GM19043 (cell line): ENCODE results near the gene EHD3.

Experiments
- ATAC-seq: cut with Tn5 transposase; IDR thresholded peaks from one replicate; pipeline ENCODE4 v1.9.1; 2021; ENCODE audit warnings: low read depth; ENCODE audit not compliant: unreplicated experiment

Gene EHD3

DNA sequence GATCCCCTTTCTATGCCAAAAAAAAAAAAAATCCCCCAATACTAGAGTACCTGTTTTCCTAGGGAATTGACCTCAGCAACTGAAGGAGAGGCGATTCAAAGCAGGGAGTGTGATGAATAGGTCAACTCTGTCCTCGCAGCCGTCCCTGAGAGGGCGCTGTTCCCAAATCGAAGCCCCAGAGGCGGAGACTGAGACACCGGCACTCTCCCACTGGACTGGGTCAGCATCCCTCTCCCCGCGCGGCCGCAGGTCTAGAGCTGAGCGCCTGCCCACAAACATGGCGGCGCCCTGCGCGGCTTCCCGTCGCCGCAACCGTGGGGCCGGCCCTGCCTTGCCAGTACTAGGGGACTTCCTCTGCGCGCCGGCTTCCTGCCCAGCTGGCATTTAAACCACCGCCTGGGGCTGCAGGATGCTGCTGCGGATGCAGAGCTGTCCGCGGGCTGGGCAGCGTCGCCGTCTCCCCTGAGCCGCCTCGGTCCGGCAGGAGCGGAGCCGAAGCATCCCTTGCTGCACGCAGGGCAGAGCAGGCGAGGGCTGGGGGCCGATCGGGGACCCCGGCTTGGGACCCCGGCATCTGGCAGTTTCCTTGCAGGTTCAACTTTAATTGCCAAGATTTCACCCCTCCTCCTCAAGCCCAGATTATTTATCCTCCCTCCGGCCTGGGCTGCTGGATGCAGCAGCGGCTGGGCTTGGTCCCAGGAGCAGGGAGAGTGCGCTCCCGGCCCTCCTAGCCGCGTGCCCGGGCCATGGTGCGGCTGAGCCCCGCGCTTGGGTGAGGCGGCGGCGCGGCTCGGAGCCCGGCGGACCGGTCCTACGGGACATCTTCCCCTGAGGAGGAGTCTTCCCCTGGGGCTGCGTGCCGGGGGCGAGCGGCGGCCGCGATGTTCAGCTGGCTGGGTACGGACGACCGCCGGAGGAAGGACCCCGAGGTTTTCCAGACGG is at the start of gene EHD3:
TSS of gene EHD3 (plus strand) at position 412 of the 942 bp plus-strand sequence. CDS start at position 882, 470 bp downstream.
- peak; percentile 90 for ATAC-seq

DNA sequence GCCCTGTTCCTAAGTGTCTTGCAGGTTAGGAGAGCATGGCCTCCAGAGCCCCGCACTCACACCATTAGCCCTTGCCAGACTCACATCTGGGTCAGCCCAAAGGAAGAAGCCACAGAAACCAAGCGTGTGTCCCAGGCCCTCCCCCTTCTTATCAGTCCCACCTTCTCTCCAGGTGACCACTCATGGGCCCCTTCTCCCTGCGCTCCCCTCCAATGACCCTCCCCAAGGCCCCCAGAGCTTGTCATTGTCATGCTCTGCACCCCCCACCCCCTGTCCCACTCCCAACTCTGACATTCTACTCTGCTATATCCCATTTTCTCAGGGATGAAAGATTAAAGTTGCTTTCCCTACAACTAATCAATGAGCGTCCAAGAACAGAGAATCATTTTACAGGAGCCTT is 46.8 kb upstream of the EHD3 start:
- ATAC-seq: no peak

DNA sequence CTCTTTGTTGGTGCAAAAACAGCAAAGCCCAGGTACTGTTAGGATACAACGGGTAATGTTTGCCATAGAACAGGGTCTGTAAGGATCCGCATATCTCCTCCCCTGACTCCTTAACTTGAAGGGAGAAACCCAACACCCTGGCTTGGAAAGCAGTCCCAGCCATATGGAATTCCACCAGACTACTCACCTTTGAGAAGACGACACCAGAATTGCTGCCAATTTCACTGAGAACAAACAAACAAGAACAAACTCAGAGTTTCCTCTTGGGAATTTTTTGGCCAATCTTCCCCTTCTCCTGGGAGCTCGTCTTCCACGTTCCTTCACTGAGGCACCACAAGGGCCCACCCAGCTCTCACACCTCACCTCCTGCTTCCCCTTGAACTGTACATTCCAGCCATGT is 45.8 kb upstream of the EHD3 start:
- no peak for ATAC-seq

DNA sequence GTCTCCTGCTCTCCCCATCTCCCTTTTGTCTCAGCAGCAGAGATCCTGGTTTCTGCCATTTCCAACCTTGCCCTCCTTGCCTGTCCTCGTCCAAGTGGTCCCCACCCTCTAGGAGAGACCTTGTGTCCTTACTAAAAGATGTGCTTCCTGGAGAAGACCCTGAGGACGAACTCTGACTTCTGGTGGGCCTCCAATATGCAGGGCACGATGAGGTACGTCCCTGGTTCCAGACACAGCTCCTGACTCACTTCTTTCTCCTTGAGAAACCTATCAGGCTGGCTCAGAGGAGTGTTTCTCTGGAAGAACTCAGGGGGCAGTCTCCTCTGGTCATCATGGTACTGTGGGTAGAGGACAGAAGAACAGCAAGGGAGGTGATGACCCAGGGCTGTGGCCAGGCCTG is 44.8 kb upstream of the EHD3 start:
- no peak for ATAC-seq

DNA sequence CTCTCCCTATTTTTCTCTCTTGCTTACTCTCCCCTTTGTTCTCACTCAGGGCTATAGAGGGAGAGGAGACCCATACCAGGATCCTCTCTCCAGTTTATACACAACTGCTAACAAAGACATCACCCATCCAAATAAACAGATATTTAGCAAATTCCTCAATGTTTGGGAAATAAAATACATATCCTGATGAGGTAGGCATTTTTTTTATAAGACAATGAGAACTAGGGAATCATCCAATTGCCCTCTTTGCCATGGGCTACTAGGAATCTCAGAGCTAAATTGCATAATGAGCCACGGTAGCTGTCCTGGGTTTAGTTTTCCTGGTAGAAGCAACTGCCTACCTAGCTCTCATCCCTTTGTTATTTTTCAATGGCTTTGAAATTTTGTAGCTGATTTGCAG is 43.8 kb upstream of the EHD3 start:
- no peak for ATAC-seq

DNA sequence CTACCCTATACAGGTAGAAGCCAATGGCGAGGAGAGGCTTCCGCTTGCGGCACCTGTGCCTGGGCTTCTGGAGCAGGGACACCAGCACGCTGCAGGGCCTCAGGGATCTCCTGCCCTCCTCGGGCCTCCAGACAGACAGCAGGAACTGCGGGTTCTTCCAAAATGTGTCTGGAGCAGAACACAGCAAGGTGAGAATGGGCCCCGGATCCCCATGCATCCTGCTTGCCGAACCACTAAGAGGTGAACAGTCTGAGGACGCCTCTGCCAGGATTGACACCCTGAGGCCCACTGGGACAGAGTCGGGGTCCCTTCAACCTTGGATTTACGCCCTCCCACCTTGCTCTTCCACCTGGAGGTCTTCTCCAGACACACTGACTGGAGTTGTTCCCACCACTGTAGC is 42.0 kb upstream of the EHD3 start:
- no peak for ATAC-seq

DNA sequence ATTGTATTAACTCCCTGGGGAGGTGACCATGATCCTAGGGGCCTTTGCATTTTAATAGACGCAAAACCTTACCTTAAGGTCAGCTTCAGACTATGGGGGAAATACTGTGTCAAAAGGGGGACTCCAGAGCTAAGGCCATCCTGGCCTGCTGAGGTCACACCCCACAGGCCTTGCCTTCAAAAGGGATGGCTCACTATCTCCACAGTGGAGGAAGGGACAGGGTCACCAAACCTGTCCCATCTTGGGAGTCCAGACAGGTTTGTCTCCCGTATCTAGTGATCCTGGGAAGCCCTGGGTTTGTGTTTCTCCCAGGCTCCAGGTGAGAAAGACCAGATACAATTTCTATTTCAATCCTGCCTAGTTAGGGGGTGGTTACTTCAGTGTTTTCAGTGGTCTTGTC is 41.6 kb upstream of the EHD3 start:
- ATAC-seq: no peak

DNA sequence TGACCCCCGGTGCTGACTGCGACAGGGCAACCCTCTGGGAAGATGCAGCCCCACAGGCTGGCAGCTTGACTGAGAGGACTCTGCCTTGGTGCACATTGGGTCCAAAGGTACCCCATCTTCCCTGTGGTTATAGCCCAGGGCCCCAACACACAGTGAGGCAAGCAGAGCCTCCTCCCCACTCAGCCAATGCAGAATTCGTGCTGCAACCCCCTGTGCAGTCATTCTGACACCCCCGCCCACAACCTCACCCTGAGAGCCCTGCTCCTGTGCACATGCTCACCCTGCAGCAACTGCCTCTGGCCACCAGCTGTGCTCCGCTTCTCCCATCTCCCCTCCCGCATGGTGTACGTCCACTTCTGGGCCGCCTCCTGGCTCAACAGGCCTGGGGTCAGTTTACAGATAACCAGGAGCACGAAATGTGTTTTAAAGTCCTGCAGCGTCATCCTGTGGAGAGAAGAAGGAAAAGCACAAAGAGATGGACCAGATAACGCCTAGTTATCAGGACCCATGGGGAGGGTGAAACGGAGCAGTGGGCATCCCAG is 41.0 kb upstream of the EHD3 start:
- no peak for ATAC-seq

DNA sequence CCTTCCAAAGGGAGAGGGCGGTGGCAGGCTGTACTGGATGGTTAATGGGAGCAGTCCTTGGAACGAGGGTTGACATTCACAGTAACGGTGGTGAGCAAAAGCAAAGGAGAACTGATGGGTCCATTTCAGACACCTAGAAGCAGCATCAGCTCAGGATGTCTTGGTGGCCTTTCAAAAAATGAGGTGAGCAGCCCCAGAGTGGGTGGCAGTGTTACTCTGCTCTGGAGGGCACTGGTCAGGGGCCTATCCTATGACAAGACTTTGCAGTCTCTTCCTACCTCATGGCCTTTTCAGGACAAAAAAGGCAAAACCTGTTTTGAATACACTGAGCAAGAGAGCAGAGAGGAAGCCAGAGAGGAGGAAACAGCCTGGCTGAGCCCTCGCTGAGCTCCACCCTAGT is 40.1 kb upstream of the EHD3 start:
- ATAC-seq: no peak

DNA sequence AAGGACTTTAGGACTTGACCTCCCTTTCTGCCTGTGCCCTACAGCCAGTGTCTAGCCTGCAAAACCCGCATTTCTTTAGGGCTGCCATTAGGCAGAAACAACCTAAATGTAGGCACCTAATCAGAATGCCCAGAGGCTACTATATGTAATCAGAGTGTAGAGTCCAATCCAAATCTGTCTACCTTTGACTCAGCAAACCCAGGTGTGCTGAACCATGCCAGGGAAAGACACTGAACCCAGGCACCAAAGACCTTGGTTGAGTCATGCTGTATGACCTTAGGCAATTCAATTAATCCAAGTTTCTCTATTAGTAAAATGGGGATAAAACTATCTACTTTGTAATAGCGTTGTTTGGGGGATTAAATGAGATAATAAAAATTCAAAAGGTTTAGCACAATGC is 37.3 kb upstream of the EHD3 start:
- ATAC-seq: no peak

DNA sequence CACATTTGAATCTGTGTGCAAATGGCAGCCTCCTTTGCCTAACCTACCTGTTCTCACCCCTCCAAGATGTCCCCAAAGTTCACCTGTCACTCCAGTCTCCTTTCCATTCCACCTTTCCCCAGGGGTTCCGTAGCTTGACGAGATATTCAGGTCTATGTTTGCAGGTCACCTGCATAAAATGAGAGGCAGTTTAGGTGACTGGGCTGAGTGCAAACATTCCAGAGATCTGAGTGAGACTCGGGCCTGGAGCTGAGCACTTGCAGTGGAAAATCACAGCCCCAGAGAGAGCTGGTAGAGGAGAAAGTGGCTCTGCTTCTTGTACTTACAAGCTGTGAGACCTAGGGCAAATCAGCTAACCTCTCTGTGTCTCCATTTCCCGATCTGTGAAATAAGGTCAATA is 36.8 kb upstream of the EHD3 start:
- no peak for ATAC-seq

DNA sequence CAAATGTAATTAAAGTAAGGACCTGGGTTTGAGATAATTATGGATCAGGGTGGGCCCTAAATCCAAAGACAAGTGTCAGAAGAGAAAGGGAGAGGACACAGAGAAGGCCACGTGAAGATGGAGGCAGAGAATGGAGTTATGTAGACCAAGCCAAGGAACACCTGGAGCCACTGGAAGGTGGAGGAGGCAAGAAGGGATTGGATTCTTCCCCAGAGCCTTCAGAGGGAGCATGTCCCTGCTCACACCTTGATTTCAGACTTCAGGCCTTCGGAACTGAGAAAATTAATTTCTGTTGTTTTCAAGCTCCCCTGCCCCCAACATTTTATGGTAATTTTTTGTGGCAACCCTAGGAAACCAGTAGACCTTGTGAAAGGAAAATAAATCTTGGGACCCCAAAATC is 36.3 kb upstream of the EHD3 start:
- no peak for ATAC-seq

DNA sequence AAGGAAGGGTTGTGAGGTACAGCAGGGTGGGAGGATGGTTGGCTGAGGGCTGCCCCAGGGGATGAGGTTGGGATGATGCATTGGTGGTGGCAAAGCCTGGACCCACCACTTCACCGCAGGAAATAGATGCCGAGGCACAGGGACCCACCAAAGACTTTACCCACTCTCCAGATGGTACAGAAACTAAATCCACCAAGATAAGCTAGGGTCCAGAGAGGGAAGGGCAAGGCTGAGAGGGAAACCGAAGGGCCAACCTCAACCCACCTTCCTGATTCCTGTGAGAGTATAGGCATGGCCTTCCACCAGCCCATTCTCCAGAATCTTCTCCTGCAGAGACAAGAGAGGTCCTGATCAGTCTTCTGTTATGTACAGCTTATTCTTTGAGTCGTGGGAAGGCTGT is 34.7 kb upstream of the EHD3 start:
- no peak for ATAC-seq

DNA sequence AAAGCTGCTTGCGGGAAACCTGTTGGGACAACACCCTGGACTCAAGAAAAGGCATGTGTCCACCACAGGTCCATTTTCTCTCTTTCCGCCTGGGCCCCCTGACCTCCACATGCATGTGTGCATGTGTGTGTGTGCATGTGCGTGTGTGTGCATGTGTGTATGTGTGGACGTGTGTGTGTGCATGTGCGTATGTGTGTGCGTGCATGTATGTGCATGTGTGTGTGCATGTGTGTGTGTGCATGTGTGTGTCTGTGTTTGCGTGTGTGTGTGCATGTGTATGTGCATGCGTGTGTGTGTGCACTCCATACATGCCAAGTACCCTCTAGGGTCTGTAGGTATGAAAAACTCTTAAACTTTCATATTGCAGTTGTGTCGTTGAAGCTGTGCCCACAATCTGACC is 33.0 kb upstream of the EHD3 start:
- ATAC-seq: no peak

DNA sequence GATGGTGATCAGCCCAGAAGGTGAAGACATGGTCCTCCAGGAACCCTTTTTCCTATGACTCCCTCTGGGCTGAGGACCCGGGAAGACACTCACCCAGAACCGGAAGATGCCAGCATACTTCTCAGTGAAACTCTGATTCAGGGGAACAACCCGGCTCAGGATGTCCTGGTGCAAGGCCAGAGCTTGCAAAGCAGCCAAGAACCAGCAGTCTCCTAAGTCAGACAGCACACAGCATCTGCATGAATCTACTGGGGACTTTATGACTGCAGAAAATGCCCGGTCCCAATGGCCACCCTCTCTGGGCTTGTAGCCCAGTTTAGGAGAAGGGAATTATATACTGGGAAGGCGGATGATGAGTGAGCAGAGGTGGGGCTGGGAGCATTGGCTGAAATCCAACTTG is 31.9 kb upstream of the EHD3 start:
- ATAC-seq: no peak

DNA sequence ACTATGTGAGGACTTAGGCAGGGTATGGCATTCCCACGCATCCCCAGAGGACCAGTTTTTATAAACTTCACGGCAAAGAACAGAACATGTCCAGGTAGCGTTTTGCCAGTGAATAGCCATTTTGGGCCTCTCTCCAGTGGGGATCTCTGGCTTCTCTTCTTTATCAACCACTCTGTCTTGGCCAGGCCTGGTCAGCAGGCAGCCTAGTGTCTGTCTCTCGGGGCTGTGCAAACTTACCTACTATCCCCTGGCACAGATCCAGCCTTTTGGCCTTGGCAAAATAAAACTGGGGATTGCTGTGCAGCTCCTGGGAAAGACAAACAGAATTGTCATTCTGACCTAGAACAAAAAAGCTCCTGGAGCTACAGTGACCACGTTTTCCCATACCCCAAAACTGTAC is 31.1 kb upstream of the EHD3 start:
- ATAC-seq: no peak

DNA sequence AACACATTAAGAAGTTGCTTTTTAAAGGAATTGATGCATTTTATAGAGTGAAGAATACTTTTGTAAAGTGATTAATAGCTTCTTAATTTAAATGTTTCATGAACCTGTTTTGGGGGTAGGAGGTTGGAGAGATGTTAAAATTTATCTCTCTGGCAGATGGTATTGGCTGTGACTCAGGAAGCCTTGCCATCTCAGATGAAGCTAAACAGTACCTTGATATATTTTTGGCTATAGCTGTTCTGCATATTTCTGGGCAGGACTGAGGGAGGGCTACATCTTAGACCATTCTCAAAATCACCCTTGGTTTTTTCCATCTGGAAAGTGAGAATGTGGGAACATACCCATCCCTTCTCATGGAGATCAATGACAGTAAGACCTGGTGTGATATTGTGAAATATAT is 30.0 kb upstream of the EHD3 start:
- ATAC-seq: no peak

DNA sequence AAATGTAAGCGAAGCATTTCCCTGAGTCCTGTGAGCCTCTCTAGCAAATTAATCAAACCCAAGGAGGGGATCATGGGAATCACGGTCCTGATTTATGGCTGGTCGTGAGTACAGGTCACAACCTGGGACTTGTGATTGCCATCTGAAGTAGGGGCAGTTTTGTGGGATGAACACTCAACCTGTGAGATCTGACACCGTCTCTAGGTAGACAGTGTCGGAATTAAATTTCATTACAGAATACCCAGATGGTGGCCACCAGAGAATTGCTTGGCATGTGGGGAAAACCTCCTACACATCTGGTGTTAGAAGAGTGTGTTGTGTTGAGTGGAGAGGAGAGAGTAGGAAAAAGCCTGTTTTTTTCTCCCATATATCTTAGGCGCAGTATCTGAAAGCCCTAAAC is 29.2 kb upstream of the EHD3 start:
- no peak for ATAC-seq

DNA sequence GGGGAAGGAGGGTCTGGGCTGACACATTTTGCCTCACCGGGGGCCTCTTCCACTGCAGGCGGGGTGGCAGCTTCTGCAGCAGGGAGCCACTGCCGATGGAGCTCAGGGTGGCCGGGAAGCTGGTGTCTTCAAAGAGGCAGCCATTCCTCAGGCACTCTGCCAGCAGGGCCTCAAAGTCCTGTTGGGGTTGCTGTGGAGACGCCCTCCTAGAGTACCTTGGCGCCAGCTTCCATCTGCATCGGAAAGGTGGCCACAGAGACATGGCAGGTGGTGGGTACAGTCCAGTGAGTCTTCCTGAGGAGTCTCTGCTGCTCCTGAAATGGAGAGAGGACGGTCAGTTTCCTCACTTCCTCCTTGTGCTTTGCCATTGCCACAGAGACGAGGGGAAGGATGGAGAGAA is 28.8 kb upstream of the EHD3 start:
- ATAC-seq: no peak

DNA sequence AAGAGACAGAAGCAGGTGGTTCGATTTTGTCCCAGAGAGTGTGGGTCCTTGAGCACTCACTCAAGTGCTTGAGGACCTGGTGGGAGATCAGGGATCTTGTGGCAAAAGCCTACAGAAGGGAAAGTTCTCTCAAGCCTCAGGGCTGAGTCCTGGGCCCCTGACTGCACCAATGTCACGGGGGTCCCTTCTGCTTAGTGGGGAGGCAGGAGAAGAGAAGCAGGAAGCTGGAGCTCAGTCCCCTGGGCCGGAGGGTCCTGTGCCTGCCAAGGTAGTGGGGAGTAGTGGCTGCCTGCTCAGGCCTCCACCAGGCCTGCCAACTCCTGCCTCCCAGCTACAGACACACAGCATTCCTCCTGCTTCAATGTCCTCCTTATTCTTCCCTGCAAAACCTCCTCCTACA is 28.3 kb upstream of the EHD3 start:
- ATAC-seq: no peak

DNA sequence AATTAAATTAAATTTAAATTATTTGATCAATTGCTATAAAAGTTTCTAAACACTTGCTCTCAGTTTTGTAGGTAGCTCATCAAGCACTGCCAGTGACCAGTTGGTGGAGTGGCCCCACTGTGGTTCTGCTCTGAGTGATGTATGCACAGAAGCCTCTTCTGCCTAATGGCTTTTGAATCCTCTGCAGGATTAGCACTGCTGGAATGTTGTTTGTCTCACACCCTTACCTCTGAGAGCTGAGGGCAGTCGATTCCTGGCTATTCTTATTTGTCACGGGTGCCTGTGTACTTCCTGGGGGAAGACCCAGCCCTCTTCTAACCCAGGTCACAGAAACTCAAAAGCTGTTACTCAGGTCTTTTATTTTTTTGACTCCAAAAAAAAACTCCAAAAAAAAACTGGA is 26.2 kb upstream of the EHD3 start:
- ATAC-seq: no peak

DNA sequence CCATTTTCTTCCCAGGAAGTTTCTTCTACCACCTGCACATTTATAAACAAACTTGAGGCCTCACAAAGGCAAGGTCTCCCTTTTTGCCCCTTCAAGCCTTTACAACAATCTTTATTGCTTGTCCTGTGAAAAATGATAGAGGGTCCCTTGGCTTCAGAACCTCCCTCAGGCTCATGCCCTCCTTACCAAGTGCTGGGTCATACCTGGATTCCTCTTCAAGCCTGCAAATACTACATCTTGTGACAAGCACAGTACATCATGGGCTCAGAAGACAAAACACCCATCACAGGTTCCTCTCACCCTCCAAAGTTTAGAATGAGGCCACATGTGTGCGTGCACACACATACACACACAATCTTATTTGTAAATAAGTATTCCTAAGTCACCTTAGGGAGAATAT is 25.7 kb upstream of the EHD3 start:
- no peak for ATAC-seq
